ENCODE measurements around the gene MMP7.
"Not testable (repeated sequence)": the region's sequence is repeated elsewhere in the genome, so short reads cannot be mapped to it uniquely, and the experiment has no call there.

MMP7 gene

DNA sequence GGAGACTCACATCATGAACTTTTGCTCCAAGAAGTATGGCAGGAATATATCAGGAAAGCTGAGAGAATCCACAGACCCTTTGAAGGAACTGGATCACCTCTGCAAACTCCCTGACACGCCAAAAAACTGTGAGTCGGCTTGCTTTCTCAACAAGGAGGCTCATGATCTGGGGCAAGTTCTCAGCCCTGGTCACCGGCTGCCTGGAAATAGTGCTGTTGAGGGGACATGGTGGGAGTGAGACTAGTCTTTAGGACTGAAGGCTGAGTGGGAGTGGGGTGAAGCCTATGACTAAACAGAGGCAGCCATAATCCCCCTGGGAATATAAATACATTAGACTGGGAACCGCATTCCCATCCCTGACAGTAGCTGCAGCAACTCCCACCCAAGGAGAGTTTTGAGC, 8.4 kb upstream of the MMP7 start:
- DNase-seq, result no peak

DNA sequence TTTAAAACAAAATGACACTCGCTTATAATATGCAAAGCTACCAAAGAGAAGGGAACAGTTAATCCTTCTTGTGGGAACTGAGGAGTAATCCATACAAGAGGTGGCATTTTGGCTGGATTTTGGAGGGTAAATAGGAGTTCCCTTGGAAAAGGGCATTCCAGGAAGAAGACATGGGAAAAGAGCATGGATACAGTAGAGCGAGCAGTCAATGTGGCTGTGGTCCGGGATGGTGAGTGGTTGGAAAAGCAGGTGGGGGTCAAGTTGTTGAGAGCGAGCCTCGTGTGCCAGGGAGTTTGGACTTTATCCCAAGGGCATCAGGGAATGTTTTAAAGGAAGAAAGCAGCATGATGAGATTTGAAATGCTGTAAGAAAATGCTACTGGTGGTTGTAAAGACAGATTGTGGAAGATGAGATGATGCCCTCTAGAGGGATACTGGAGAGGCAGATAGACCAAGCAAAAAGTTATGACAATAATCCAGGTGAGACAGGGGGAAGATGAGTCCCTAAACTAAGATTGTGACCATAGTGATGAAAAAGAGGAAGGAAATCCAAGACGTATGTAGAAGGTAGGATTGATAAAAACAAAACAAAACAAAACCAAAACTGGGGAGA, 3.8 kb upstream of the MMP7 start:
- DNase-seq, result no peak

DNA sequence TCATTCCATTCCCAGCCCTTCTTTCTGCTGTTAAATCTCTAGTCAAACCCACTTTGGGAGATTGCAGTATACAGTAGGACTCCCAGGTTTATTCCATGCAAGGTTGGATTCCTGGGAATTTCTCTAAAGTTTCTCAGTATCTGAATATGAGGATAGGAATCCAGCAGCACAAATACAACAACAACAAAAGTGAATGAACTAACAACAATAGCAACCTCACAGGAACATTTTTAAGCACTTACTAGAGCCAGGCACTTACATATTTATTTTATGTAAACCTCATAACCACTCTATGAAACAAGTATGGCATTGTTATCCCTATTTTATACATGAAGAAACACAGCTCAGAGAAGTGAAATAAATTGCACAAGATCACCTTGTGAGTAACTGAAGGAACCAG, 1.9 kb downstream of the MMP7 start:
- DNase-seq, result no peak

- DNase-seq, result no peak
Measured at GRCh38 chr11:102527684-102528083, 2.9 kb downstream of the MMP7 start.

- no peak for DNase-seq
Measured at GRCh38 chr11:102527041-102527440, 3.5 kb downstream of the MMP7 start.

DNA sequence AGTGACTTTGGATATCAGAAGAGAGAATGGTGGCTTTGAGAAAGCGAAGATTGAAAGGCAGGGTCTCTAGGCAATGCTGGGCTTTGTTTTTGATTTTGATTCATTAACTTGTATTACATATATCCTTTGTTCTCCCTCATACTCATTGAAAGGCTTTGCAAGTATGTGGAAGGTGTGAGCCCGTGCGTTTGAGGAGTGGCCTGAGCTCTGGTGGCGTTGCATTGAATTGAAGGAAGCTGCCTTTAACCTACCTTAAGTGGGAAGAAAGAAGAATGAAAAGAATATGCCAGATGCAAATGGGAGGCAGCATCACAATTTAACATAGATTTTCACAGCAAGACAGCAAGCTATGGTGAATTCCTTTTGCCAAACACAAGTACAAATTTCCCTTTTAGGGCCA, 6.7 kb downstream of the MMP7 start:
- DNase-seq, result no peak

- no peak for DNase-seq
Measured at GRCh38 chr11:102523189-102523570, 7.4 kb downstream of the MMP7 start.

- no peak for DNase-seq
Measured at GRCh38 chr11:102522312-102523188, 8.0 kb downstream of the MMP7 start.

- DNase-seq, result no peak
Measured at GRCh38 chr11:102521121-102521520, 9.4 kb downstream of the MMP7 start.

GRCh38 chr11:102520514-102520913, 10.0 kb downstream of the MMP7 start:
- no peak for DNase-seq

DNA sequence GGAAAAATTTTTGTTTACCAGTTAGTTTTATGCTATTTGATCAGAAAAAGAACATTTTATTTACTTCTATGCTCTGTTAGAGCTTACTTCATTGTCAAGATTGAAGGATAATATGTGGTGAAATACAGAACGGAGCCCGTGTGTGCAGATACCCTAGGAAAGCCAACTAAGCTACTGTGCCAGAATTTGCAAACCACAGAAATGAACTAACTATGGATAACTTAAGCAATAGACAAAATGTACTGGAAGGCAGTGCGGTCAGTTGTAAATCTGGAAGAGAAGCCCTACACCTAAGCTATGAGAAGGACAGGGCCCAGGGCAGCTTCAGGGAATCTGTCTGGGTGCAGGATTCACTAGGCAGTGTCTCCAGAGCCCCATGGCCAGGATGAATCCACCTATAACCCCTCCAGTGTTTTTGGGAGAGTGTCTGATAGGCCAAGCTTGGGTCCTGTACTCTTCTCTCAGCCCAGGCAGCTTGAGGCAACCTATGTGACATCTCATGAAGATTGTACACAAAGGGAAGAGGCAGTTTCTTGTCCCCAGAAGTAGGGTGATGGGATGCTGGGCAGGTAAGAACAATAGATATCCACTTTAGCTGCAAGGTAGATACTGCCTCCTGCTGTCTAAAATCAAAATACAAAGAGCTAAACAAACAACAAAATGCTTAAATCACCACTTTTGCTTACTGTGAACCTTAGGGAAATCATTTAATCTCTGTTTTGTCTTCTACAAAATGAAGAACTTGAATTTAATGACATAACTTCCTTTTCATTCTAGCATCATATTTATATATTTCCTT, 12.1 kb downstream of the MMP7 start:
- peak in 1 of 5 experiments; percentile 30 for DNase-seq

DNA sequence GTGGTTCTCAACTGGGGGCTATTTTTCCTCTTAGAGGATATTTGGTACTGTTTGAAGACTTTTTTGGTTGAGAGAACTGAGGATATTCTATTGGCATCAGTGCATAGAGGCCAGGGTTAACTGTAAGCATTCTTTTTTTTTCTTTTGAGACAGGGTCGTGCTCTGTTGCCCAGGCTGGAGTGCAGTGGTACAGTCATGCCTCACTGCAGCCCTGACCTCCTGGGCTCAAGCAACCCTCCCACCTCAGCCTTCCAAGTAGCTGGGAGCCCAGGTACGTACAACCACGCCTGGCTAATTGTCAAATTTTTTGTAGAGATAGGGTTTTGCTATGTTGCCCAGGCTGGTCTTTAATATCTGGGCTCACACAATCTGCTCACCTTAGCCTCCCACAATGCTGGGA, 12.9 kb downstream of the MMP7 start:
- no peak for DNase-seq

GRCh38 chr11:102516179-102516578, 14.4 kb downstream of the MMP7 start:
- no peak for DNase-seq

DNA sequence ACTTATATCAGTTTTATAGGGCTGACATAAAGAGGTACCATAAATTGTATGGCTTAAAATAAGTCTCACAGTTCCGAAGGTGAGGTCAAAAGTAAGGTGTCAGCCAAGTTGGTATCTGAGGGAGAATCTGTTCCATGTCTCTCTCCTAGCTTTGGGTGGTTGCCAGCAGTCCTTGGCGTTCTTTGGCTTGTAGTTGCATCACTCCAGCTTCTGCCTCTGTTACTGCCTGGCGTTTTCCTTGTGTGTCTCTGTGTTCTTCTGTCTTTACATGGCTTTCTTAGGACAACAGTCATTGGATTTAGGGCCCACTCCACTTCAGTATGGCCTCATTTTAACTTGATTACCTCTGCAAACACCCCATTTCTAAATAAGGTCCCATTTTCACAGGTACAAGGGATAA, 16.7 kb downstream of the MMP7 start:
- DNase-seq, result no peak

GRCh38 chr11:102510439-102511135, 20.0 kb downstream of the MMP7 start:
- DNase-seq, result no peak

- not testable (repeated sequence) for DNase-seq
Measured at GRCh38 chr11:102502831-102503230, 27.7 kb downstream of the MMP7 start.

GRCh38 chr11:102500829-102501228, 29.7 kb downstream of the MMP7 start:
- DNase-seq, result no peak

DNA sequence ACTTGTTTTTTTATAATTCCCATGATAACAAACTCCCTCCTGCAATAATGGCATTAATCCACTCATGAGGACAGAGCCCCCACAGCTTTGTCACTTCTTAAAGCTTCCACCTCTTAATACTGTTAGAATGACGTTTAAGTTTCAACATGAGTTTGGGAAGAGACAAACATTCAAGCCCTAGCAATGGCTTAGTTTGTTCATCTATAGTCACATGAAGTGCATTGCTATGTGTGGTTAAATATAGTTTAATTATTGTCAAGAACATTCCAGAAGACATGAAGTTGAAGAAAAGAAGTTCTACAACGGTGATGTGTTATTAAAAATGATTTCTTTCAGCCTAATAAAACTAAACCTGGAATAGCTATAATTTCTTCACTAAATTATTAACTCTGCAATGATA, 30.6 kb downstream of the MMP7 start:
- DNase-seq, result no peak

GRCh38 chr11:102499151-102499550, 31.4 kb downstream of the MMP7 start:
- no peak for DNase-seq

DNA sequence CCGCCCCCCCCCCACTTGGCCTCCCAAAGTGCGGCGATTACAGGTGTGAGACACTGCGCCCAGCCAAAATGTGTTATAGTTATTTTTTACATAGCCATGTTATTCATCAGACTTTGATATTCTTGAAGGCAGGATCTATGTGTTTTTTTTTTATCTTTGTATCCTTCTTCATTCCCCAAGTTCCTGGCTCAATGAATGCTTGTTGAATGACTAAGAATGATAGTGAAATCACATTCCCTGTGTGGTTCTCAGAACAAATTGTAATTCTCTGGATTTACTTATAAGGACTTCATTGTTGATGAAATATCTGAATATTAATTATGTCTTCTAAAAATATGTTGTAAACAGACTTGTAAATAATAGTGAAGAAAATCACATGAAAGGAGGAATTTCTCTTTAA, 33.5 kb downstream of the MMP7 start:
- DNase-seq, result no peak

DNA sequence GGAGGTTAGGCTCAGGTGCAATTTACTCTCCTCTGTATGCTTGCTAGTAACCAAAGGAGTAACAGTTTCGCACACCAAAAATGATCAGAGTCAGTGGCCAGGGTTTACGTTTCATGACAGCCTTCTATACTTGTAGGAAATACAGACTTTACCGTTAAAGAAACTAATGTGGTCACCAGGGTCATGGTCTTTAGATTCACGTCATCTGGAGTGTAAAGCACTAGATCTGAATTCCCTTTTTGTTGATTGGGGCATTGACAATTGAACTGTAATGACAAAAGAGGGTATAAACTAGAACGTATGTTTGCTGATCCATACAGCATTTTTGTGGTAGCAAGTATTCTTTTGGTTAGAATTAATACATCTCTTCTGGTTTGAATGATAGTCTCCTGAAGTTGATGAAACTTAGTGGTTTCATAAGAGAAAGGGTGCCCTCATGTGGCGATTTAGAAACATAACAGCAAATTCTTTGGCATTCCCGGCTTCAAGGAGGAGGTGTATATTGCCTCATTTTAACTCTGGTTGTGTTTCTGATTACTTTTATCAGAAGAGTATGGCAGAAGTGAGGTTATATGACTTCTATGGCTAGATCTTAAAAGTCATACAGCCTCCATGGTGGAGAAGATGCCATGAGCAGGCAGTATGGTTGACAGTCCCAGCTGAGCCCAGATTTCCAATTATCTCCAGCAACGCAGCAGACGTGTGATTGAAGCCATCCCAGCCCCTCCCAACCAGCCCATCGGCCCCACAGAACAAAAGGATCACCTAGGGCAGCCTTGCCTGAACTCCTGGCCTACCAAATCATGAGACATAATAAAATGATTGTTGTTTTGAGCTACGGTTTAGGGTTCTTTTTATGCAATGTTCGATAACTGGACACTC, 35.1 kb downstream of the MMP7 start:
- DNase-seq, result peak in 3 of 5 experiments; percentile 11 to 76 (median 49)

- no peak for DNase-seq
Measured at GRCh38 chr11:102494216-102494615, 36.3 kb downstream of the MMP7 start.

Measured in T-helper 2 cell (primary cell).